Measurements from ENCODE around the gene THRSP. TPM values are rescaled to one million over a fixed set of nuclear protein-coding genes. Genes with fewer than 3 reads are reported as not detected.
"Not testable (repeated sequence)": the region's sequence is repeated elsewhere in the genome, so short reads cannot be mapped to it uniquely, and the experiment has no call there.

Gene THRSP
- not detected in 2 replicates for total RNA-seq (2021)
- long read RNA-seq = 0 reads

- no peak within 1 kb of the TSS for H3K18ac ChIP-seq (ENCODE audit: insufficient read length, low read depth, low read length)
- H3K4ac ChIP-seq (ENCODE audit: low read depth, low read length) = no peak within 1 kb of the TSS
- no peak within 1 kb of the TSS for H2BK20ac ChIP-seq (ENCODE audit: low read depth, low read length, poor library complexity, severe bottlenecking)
- H4K20me1 ChIP-seq (ENCODE audit: control insufficient read depth, insufficient read depth, insufficient read length) = no peaks in the 10 kb centered on the region
- H4K8ac ChIP-seq (replicated peaks; ENCODE audit: insufficient read length, low read depth, low read length) = no peak within 1 kb of the TSS
- no peaks in the 10 kb centered on the region for H3K9me3 ChIP-seq (ENCODE audit: control insufficient read depth, low read depth, low read length)
- no peak within 1 kb of the TSS for H3K9ac ChIP-seq (ENCODE audit: extremely low read depth, insufficient read length, low read length)
- WGBS (ENCODE audit: extremely low coverage, insufficient read length, low lambda C conversion rate) = no CpG with 5 or more reads among the region's 14 CpGs
- no peak within 1 kb of the TSS for H3K56ac ChIP-seq (ENCODE audit: insufficient read length, low read depth, low read length)
- H3K4me2 ChIP-seq (ENCODE audit: insufficient read depth, insufficient read length, low read length) = no peak within 1 kb of the TSS
- H4K91ac ChIP-seq (ENCODE audit: insufficient read length, low read depth, low read length) = no peak within 1 kb of the TSS
- H3K9me3 Mint-ChIP-seq = no peaks in the 10 kb centered on the region
- H3K23me2 ChIP-seq (ENCODE audit: insufficient read length, low read depth, low read length, poor library complexity, severe bottlenecking) = no peaks in the 10 kb centered on the region
- no peaks in the 10 kb centered on the region for H3K79me2 ChIP-seq (ENCODE audit: insufficient read depth, low read length)
- no peak within 1 kb of the TSS for H2AFZ ChIP-seq (ENCODE audit: low read length)
- H3K27me3 ChIP-seq (ENCODE audit: insufficient read depth, low read length) = no peaks in the 10 kb centered on the region
- no peak within 1 kb of the TSS; the same call in 1 of the 2 replicates for H3K14ac ChIP-seq (ENCODE audit: insufficient read depth, low read length)
- H3K4me3 Mint-ChIP-seq = no peak within 1 kb of the TSS; a peak in 1 of 5 replicates
- TF ChIP-seq CTCF (conservative IDR thresholded peaks at IDR 0.05) = no peak
- H3K79me1 ChIP-seq (ENCODE audit: insufficient read depth, low read depth, low read length, poor library complexity, severe bottlenecking) = no peaks in the 10 kb centered on the region
- no peaks in the 10 kb centered on the region for H3K27me3 Mint-ChIP-seq (ENCODE audit: low read depth)
- H3K36me3 Mint-ChIP-seq (ENCODE audit: insufficient read depth in 1 of 3, low read depth in 3 of 3) = peaks cover 8 to 15% (median 11%) of the 10 kb centered on the region in 3 experiments; a peak in 6 of 7 replicates
- peak within 1 kb of the TSS in 1 of 3 experiments; percentile 76; a peak in 1 of 7 replicates for H3K27ac Mint-ChIP-seq
- H3T11ph ChIP-seq (ENCODE audit: low read length) = no peak within 1 kb of the TSS
- H2BK5ac ChIP-seq (ENCODE audit: insufficient read length, low read length) = no peak within 1 kb of the TSS
- no peak within 1 kb of the TSS for H4K5ac ChIP-seq (ENCODE audit: insufficient read length, low read depth, low read length)
- H3K27ac ChIP-seq (ENCODE audit: insufficient read length, low read depth, low read length) = no peak within 1 kb of the TSS
- H2BK12ac ChIP-seq (ENCODE audit: insufficient read length, low read depth, low read length) = no peak within 1 kb of the TSS
- no peaks in the 10 kb centered on the region for H3K4me1 ChIP-seq (ENCODE audit: insufficient read depth, low read length)
- no peak within 1 kb of the TSS for H2BK120ac ChIP-seq (ENCODE audit: low read depth, low read length, poor library complexity, severe bottlenecking)
- H3K4me1 Mint-ChIP-seq = no peaks in the 10 kb centered on the region
- no peak for DNase-seq
- H2AK5ac ChIP-seq (ENCODE audit: insufficient read length, low read length) = no peak within 1 kb of the TSS
- H3K23ac ChIP-seq (ENCODE audit: insufficient read length, low read depth, low read length) = no peak within 1 kb of the TSS
- H2BK15ac ChIP-seq (ENCODE audit: low read depth, low read length) = no peak within 1 kb of the TSS
Observed at GRCh38 chr11:78063440-78064181, at the start of gene THRSP. Gene THRSP (plus strand): TSS chr11:78063861. CDS start chr11:78063882, 21 bp downstream.

GRCh38 chr11:78014937-78015520 lies 48.6 kb upstream of the THRSP start:
- H2BK12ac ChIP-seq (ENCODE audit: insufficient read length, low read depth, low read length); H3K9me3 Mint-ChIP-seq; H3K27me3 Mint-ChIP-seq (ENCODE audit: low read depth); H3K14ac ChIP-seq (ENCODE audit: insufficient read depth, low read length); H2AK5ac ChIP-seq (ENCODE audit: insufficient read length, low read length); H3K4ac ChIP-seq (ENCODE audit: low read depth, low read length); H3K4me2 ChIP-seq (ENCODE audit: insufficient read depth, insufficient read length, low read length); H3K27ac Mint-ChIP-seq; H3K79me1 ChIP-seq (ENCODE audit: insufficient read depth, low read depth, low read length, poor library complexity, severe bottlenecking); H3K4me1 ChIP-seq (ENCODE audit: insufficient read depth, low read length); H3K4me3 Mint-ChIP-seq; H3K23ac ChIP-seq (ENCODE audit: insufficient read length, low read depth, low read length); DNase-seq; H4K20me1 ChIP-seq (ENCODE audit: control insufficient read depth, insufficient read depth, insufficient read length); H4K5ac ChIP-seq (ENCODE audit: insufficient read length, low read depth, low read length); H4K91ac ChIP-seq (ENCODE audit: insufficient read length, low read depth, low read length); H3K56ac ChIP-seq (ENCODE audit: insufficient read length, low read depth, low read length); H3K9ac ChIP-seq (ENCODE audit: extremely low read depth, insufficient read length, low read length); H3K23me2 ChIP-seq (ENCODE audit: insufficient read length, low read depth, low read length, poor library complexity, severe bottlenecking); H4K8ac ChIP-seq (replicated peaks; ENCODE audit: insufficient read length, low read depth, low read length); H3K27ac ChIP-seq (ENCODE audit: insufficient read length, low read depth, low read length); H3K27me3 ChIP-seq (ENCODE audit: insufficient read depth, low read length); H3T11ph ChIP-seq (ENCODE audit: low read length); H3K79me2 ChIP-seq (ENCODE audit: insufficient read depth, low read length); H2BK120ac ChIP-seq (ENCODE audit: low read depth, low read length, poor library complexity, severe bottlenecking); H3K9me3 ChIP-seq (ENCODE audit: control insufficient read depth, low read depth, low read length); H2BK15ac ChIP-seq (ENCODE audit: low read depth, low read length); H2BK5ac ChIP-seq (ENCODE audit: insufficient read length, low read length); H3K4me1 Mint-ChIP-seq; H3K18ac ChIP-seq (ENCODE audit: insufficient read length, low read depth, low read length); H2AFZ ChIP-seq (ENCODE audit: low read length); H2BK20ac ChIP-seq (ENCODE audit: low read depth, low read length, poor library complexity, severe bottlenecking): not testable (repeated sequence)
- no CpG with 5 or more reads among the region's 6 CpGs for WGBS (ENCODE audit: extremely low coverage, insufficient read length, low lambda C conversion rate)
- H3K36me3 Mint-ChIP-seq (ENCODE audit: insufficient read depth in 1 of 3, low read depth in 3 of 3) = peaks cover 7 to 18% (median 17%) of the 10 kb centered on the region in 3 experiments; a peak in 6 of 7 replicates

All from H9 (cell line).